Nephron progenitor cell (in vitro differentiated cells): Measurements from ENCODE around the gene HNRNPC.
"Not testable (repeated sequence)": the region's sequence is repeated elsewhere in the genome, so short reads cannot be mapped to it uniquely, and the experiment has no call there.

Experiments
- DNase-seq: peaks from one replicate; pipeline ENCODE4 v3.0.0; 2021
- H3K27ac Mint-ChIP-seq: 2 replicates; pipeline ENCODE4 v1.8.0; 2021; ENCODE audit warnings: mild to moderate bottlenecking, moderate library complexity, mixed read lengths
- H3K27me3 Mint-ChIP-seq: 2 replicates; pipeline ENCODE4 v1.8.0; 2021; ENCODE audit warnings: mild to moderate bottlenecking, low read depth, mixed read lengths; ENCODE audit not compliant: poor library complexity
- H3K36me3 Mint-ChIP-seq: 2 replicates; pipeline ENCODE4 v1.8.0; 2021; ENCODE audit warnings: low read depth, mixed read lengths
- H3K4me1 Mint-ChIP-seq: 2 replicates; pipeline ENCODE4 v1.8.0; 2021; ENCODE audit warnings: mixed read lengths
- H3K4me3 Mint-ChIP-seq: 2 replicates; pipeline ENCODE4 v1.8.0; 2021; ENCODE audit warnings: mild to moderate bottlenecking, moderate library complexity, mixed read lengths
- H3K9me3 Mint-ChIP-seq: 2 replicates; pipeline ENCODE4 v1.8.0; 2021; ENCODE audit warnings: mild to moderate bottlenecking, moderate library complexity, mixed read lengths
- TF ChIP-seq, protein P1 (sequence below): fragments of 200-600 bp; sonication (generic); IDR thresholded peaks from 2 replicates; pipeline ENCODE4 v1.5.0; 2021; ENCODE audit warnings: antibody characterized with exemption

HNRNPC gene

DNA sequence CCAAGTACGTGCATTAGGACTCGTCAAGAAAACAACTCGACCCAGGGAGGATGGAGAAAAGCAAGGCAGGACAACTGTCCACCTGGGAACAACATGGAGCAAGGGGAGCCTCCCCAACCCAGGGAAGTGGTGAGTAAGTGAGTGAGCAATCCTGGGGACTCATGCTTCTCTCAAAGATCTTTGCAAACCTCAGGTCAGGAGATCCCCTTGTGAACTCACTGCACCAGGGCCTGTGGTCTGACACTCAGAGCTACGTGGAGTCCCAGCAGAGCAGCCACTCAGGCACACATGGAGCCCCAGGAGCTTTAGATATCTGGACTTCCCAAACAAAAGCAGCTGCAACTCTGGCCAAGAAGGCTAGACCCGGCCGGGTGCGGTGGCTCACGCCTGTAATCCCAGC lies 101.2 kb downstream of the HNRNPC start:
- Mint-ChIP-seq H3K4me3 (no peak overlapping the region), H3K4me1 (no peaks in the 10 kb centered on the region), H3K36me3 (no peaks in the 10 kb centered on the region), H3K27ac (no peak overlapping the region), H3K27me3 (peaks cover 18% of the 10 kb centered on the region), H3K9me3 (peaks cover 27% of the 10 kb centered on the region)
- no peak for DNase-seq
- TF ChIP-seq, protein P1, sequence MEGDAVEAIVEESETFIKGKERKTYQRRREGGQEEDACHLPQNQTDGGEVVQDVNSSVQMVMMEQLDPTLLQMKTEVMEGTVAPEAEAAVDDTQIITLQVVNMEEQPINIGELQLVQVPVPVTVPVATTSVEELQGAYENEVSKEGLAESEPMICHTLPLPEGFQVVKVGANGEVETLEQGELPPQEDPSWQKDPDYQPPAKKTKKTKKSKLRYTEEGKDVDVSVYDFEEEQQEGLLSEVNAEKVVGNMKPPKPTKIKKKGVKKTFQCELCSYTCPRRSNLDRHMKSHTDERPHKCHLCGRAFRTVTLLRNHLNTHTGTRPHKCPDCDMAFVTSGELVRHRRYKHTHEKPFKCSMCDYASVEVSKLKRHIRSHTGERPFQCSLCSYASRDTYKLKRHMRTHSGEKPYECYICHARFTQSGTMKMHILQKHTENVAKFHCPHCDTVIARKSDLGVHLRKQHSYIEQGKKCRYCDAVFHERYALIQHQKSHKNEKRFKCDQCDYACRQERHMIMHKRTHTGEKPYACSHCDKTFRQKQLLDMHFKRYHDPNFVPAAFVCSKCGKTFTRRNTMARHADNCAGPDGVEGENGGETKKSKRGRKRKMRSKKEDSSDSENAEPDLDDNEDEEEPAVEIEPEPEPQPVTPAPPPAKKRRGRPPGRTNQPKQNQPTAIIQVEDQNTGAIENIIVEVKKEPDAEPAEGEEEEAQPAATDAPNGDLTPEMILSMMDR, result no peak

DNA sequence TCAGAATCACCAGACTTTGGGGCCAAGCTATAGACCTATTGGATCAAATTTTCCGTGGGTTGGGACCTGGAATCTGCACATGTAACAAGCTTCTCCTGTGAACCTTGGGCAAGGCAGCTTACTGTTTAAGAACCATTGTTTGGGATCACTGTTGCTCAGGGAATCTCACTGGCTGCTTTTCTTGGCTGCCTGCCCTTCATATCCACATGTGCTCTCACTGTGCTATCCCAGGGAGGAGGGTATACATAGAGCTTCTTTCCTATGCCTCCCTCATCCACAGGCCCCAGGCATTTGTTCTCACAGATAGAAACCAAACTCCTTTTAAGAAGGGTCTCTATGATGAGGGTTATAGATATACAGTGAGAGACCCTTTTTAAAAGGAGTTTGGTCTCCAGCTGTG lies 103.6 kb downstream of the HNRNPC start:
- H3K27me3 Mint-ChIP-seq, result peaks cover 23% of the 10 kb centered on the region
- not testable (repeated sequence) for H3K4me1 Mint-ChIP-seq, H3K36me3 Mint-ChIP-seq, H3K4me3 Mint-ChIP-seq, H3K27ac Mint-ChIP-seq, DNase-seq, H3K9me3 Mint-ChIP-seq

DNA sequence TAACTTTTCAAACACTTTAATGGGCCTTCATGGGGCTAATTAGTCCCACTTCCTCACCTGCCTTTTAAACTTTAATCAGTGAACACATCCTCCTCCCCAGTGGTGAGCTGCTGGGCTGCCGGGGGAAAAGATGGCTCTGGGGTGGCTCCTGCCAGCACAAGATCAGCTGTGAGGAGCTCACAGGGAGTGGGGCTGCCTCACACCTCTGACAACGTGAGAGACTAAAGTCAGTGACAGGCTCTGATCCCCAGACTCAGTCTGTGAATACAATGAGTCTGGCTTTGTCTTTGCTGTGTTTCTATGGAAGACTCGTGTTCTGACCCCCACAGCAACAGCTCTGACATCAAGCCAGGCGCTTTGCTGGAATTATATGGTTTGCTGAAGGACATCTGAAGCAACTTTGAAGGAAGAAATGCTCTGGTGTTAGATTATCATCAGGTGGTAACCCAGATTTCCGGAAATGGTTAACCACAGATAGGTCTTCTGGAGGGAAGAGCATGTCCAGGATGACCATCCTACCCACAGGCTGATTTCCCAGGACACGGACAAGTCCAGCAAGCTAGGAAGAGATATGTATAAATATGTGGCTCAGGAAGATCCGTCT lies 104.1 kb downstream of the HNRNPC start:
- H3K27ac Mint-ChIP-seq, result peak overlapping the region; percentile 73
- H3K27me3 Mint-ChIP-seq, result peaks cover 23% of the 10 kb centered on the region
- not testable (repeated sequence) for H3K9me3 Mint-ChIP-seq, H3K4me1 Mint-ChIP-seq, H3K36me3 Mint-ChIP-seq, DNase-seq, H3K4me3 Mint-ChIP-seq

DNA sequence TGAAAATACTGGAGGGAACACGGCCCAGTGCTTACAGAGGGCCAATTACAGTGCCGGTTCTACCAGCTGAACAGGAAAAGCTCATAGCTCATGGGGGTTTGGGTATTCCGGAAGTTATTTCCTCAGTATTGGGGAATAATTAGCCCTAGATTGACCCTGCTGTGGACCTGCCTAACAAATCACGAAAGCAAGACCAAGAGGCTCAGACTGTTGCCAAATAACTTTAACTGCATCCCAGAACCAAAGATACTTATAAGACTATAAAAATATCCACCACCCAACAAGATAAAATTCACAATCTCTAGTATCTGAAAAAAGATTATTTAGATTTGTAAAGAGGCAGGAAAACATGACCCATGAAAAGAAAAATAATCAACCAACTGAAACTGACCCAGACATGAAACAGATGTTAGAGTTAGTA lies 105.4 kb downstream of the HNRNPC start:
- H3K36me3 Mint-ChIP-seq, result no peaks in the 10 kb centered on the region
- DNase-seq, result no peak
- H3K4me1 Mint-ChIP-seq, result no peaks in the 10 kb centered on the region
- no peak overlapping the region for H3K4me3 Mint-ChIP-seq
- no peaks in the 10 kb centered on the region for H3K9me3 Mint-ChIP-seq
- H3K27me3 Mint-ChIP-seq, result peaks cover 23% of the 10 kb centered on the region
- TF ChIP-seq, protein P1, result no peak
- H3K27ac Mint-ChIP-seq, result no peak overlapping the region

DNA sequence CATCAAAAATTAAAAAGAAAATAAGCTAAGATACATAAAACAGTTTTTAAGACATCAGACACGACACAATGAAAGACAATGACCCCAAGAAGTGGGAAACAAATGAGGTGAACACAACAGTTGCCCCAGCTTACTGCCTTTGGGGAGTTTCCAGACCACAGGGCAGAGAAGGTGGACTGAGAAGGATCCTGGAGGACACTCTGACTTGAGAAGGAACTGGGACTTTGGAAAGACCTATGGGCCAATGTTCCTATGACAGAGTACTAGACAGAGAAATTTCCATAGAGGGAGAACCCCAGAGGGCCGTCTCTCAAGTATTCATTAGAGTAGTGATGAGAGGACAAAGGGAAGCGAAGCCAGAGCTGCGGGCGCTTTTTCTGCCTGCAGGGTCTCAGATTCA lies 107.2 kb downstream of the HNRNPC start:
- Mint-ChIP-seq H3K27ac (no peak overlapping the region), H3K4me3 (no peak overlapping the region), H3K9me3 (no peaks in the 10 kb centered on the region), H3K27me3 (peaks cover 23% of the 10 kb centered on the region), H3K36me3 (no peaks in the 10 kb centered on the region), H3K4me1 (no peaks in the 10 kb centered on the region)
- no peak for DNase-seq
- TF ChIP-seq, protein P1, result no peak

DNA sequence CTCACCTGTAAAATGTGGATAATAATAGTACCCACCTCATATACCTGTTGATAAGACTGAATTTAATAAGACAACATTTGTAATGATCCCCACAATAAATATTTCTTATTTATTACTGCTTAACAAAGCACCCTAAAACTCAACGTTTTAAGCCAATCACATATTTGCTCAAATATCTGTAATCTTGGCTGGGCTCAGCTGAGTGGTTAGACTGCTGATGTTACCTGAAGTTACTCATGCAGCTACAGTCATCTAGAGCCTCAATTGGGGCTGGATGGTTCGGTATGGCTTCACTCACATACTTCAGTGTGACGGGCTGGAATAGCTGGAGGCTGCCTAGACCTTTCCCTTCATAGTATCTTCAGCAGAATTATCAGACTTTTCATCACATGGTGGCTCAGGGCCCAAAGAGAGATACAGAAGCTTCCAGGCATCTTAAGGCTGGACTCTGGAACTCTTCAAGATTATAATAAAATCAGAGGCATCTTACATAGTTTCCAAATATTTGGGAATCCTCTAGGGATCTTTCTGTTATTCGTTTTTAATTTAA lies 109.1 kb downstream of the HNRNPC start:
- TF ChIP-seq, protein P1, result no peak
- H3K27me3 Mint-ChIP-seq, result peaks cover 36% of the 10 kb centered on the region
- no peak for DNase-seq
- no peaks in the 10 kb centered on the region for H3K36me3 Mint-ChIP-seq
- H3K4me3 Mint-ChIP-seq, result no peak overlapping the region
- H3K27ac Mint-ChIP-seq, result no peak overlapping the region
- H3K4me1 Mint-ChIP-seq, result no peaks in the 10 kb centered on the region
- H3K9me3 Mint-ChIP-seq, result peaks cover 1% of the 10 kb centered on the region
